Epithelial cell of proximal tubule (primary cell): ENCODE data around the gene DYNLT2B. TPM values are rescaled to one million over a fixed set of nuclear protein-coding genes. Genes with fewer than 3 reads are reported as not detected.
"Not testable (repeated sequence)": the region's sequence is repeated elsewhere in the genome, so short reads cannot be mapped to it uniquely, and the experiment has no call there.

ENCODE experiments used
- DNase-seq: peaks from one replicate; pipeline ENCODE4 v3.0.0-alpha.2; 2011; ENCODE audit warnings: low read depth
- H3K4me3 ChIP-seq: 2 replicates; pipeline ENCODE4 v1.5.1; 2011; ENCODE audit warnings: low read depth, mild to moderate bottlenecking, low read length
- CTCF ChIP-seq: conservative IDR thresholded peaks from 2 replicates; pipeline ENCODE4 v1.5.1; 2012; ENCODE audit warnings: low read depth, mild to moderate bottlenecking, low read length
- total RNA-seq: library from RNA; depleted of rRNA; stranded (reverse); fragments of >200 nt; gene quantifications from 2 replicates; pipeline ENCODE4 v1.2.3, GENCODE V29; 2015

The DYNLT2B gene
- total RNA-seq, 1 donor from 2014 or later, result 33.2 TPM

GRCh38 chr3:196354132-196354531, 36.1 kb upstream of the DYNLT2B start:
- H3K4me3 ChIP-seq, result no peak overlapping the region
- no peak for DNase-seq
- TF ChIP-seq CTCF, result no peak

GRCh38 chr3:196351541-196351940, 33.5 kb upstream of the DYNLT2B start:
- DNase-seq, result no peak
- TF ChIP-seq CTCF, result no peak
- H3K4me3 ChIP-seq, result no peak overlapping the region

GRCh38 chr3:196350067-196350466, 32.0 kb upstream of the DYNLT2B start:
- no peak overlapping the region for H3K4me3 ChIP-seq
- no peak for DNase-seq
- no peak for TF ChIP-seq CTCF

GRCh38 chr3:196348698-196349097, 30.7 kb upstream of the DYNLT2B start:
- H3K4me3 ChIP-seq, result no peak overlapping the region
- TF ChIP-seq CTCF, result no peak
- DNase-seq, result no peak

- no peak for TF ChIP-seq CTCF
- no peak for DNase-seq
- no peak overlapping the region for H3K4me3 ChIP-seq
These were observed 26.6 kb upstream of the DYNLT2B start for GRCh38 chr3:196344663-196345062.

- DNase-seq, H3K4me3 ChIP-seq: not testable (repeated sequence)
These were observed 25.9 kb upstream of the DYNLT2B start for GRCh38 chr3:196343917-196344316.

GRCh38 chr3:196341137-196341536, 23.1 kb upstream of the DYNLT2B start:
- H3K4me3 ChIP-seq, result no peak overlapping the region
- no peak for TF ChIP-seq CTCF
- DNase-seq, result no peak

GRCh38 chr3:196340466-196340865, 22.4 kb upstream of the DYNLT2B start:
- H3K4me3 ChIP-seq, result no peak overlapping the region
- DNase-seq, result no peak
- no peak for TF ChIP-seq CTCF
